Uterus (tissue), 4 donors: Measurements from ENCODE around the gene LITAF. TPM values are rescaled to one million over a fixed set of nuclear protein-coding genes. Genes with fewer than 3 reads are reported as not detected.

Experiments used
- DNase-seq, 2 donors: peaks; one replicate each; pipeline ENCODE4 v3.0.0-alpha.2; 2019 to 2020
- H3K27ac ChIP-seq, 2 donors: fragments of 200-600 bp; sonication (generic); 1 replicate in 1 of 2; 2 replicates in 1 of 2; pipeline ENCODE4 v1.5.1; 2016 to 2018
- H3K27me3 ChIP-seq, 2 donors: fragments of 200-600 bp; sonication (generic); one replicate each; pipeline ENCODE4 v1.5.1; 2018 to 2019; ENCODE audit warnings: control low read depth in 1 of 2
- H3K36me3 ChIP-seq, 2 donors: fragments of 200-600 bp; sonication (generic); one replicate each; pipeline ENCODE4 v1.5.1; 2019; ENCODE audit warnings: control low read depth in 1 of 2
- H3K4me1 ChIP-seq, 2 donors: fragments of 200-600 bp; sonication (generic); one replicate each; pipeline ENCODE4 v1.5.1; 2018 to 2019; ENCODE audit warnings: control low read depth in 1 of 2
- H3K4me3 ChIP-seq, 2 donors: fragments of 200-600 bp; sonication (generic); 1 replicate in 1 of 2; 2 replicates in 1 of 2; pipeline ENCODE4 v1.5.1; 2018 to 2019; ENCODE audit warnings: mild to moderate bottlenecking in 1 of 2
- H3K9me3 ChIP-seq, 2 donors: fragments of 200-600 bp; sonication (generic); one replicate each; pipeline ENCODE4 v1.5.1; 2019; ENCODE audit warnings: control low read depth in 1 of 2
- POLR2A ChIP-seq, 2 donors: fragments of 450-650 bp; IDR thresholded peaks; one replicate each; pipeline ENCODE4 v1.6.1; 2016; ENCODE audit warnings: antibody characterized with exemption in 2 of 2, mild to moderate bottlenecking in 1 of 2, moderate library complexity in 1 of 2
- intact Hi-C: fragments of 100-400 bp; cut with DNase I; formaldehyde crosslinking; loops from one replicate; pipeline ENCODE4 v1.15.1; 2023; ENCODE audit warnings: low total_unique reads
- total RNA-seq, 4 donors: library from RNA; depleted of rRNA in 3 of 4; stranded (reverse); fragments of >200 nt in 3 of 4; gene quantifications; one replicate each; pipeline versions ENCODE4 v1.1.0 to v1.2.4, GENCODE V29; 2014 to 2023
- TF ChIP-seq, protein P1 (sequence below), 4 experiments: fragments of 200-600 bp in 2 of 4; fragments of 450-650 bp in 2 of 4; sonication (generic) in 2 of 4; IDR thresholded peaks; one replicate each; pipeline ENCODE4 v1.5.1; 2016 to 2019; ENCODE audit warnings: antibody characterized with exemption in 4 of 4, mild to moderate bottlenecking in 2 of 4, moderate library complexity in 1 of 4
- donor health status: DM: yes; HTN: yes; CAD: no.

LITAF gene
- total RNA-seq, 4 donors from 2014 or later = 46.9 to 163 (median 73.2) TPM

DNA sequence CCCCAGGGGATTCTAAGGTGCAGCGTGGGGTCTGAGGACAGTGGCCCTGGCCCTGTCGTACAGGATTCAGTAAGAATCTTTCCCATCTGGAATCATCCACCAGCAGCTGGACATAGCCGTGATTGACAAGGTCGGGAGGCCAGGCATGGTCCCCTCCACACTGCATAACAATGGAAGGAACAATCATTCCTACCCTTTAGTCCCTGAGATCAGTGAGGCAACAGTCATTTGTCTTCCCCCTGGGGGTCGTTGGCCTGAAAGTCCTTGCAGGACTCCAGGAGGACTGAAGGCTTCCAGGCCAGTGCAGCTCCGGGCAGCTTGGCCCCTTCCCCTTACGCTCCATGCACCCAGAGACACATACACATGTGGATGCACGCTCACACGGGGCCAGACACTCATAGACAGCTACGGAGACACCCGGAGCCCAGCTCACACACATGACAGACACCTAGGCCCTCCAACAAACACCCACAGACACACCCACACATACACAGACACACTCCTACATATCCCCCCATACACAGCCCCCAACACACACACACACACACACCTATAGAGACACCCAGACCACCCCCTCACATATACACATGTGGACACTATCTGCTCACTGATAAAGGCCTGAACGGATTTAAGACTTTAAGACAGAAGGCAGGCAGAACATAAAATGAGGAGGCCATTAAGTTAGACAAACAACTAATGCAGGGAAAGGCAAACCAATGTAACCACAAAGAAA is 42.9 kb downstream of the LITAF start:
- Histone ChIP-seq H3K36me3 (no peaks in the 10 kb centered on the region), H3K27me3 (no peaks in the 10 kb centered on the region), H3K4me3 (no peak overlapping the region), H3K9me3 (no peaks in the 10 kb centered on the region), H3K4me1 (peaks cover 0 to 7% of the 10 kb centered on the region in 2 donors), H3K27ac (no peak overlapping the region)
- DNase-seq = no peak
- TF ChIP-seq POLR2A (IDR thresholded peaks at IDR 0.05) = no peak
- TF ChIP-seq, protein P1, sequence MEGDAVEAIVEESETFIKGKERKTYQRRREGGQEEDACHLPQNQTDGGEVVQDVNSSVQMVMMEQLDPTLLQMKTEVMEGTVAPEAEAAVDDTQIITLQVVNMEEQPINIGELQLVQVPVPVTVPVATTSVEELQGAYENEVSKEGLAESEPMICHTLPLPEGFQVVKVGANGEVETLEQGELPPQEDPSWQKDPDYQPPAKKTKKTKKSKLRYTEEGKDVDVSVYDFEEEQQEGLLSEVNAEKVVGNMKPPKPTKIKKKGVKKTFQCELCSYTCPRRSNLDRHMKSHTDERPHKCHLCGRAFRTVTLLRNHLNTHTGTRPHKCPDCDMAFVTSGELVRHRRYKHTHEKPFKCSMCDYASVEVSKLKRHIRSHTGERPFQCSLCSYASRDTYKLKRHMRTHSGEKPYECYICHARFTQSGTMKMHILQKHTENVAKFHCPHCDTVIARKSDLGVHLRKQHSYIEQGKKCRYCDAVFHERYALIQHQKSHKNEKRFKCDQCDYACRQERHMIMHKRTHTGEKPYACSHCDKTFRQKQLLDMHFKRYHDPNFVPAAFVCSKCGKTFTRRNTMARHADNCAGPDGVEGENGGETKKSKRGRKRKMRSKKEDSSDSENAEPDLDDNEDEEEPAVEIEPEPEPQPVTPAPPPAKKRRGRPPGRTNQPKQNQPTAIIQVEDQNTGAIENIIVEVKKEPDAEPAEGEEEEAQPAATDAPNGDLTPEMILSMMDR (IDR thresholded peaks at IDR 0.05) = no peak
- intact Hi-C loops = no loop called here

DNA sequence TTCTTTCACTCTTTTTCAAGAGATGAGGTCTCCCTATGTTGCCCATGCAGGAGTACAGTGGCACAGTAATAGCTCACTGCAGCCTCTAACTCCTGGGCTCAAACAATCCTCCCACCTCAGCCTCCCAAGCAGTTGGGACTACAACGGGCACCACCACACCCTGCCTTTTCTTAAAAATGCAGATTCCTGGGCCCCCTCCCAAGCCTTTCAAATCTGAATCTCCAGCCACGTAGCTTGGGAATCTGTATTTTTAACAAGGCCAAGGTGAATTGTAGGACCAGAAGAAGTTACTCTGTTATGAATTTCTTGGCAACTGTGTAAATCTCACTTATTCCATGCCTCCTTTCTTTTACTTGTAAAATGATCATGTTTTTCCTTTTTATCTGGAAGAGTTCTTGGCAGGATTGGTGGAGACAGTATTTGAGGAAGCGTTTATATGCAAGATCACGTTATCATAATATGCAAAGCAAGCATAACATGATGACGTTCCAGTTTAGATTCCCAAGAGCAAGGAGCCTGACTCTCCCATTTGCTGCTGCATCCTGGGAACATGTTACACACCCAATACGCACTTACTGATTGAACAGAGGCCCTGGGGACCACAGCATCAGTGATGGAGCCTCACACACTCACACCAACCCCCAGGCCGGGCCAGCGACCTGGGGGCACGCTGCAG is 44.5 kb downstream of the LITAF start:
- H3K4me1 ChIP-seq = peaks cover 0 to 4% of the 10 kb centered on the region in 2 donors
- no peak for TF ChIP-seq POLR2A (IDR thresholded peaks at IDR 0.05)
- TF ChIP-seq, protein P1 (IDR thresholded peaks at IDR 0.05) = no peak
- H3K36me3 ChIP-seq = no peaks in the 10 kb centered on the region
- no peak overlapping the region for H3K4me3 ChIP-seq
- intact Hi-C loops = no loop called here
- no peaks in the 10 kb centered on the region for H3K27me3 ChIP-seq
- H3K27ac ChIP-seq = no peak overlapping the region
- no peak for DNase-seq
- H3K9me3 ChIP-seq = no peaks in the 10 kb centered on the region

DNA sequence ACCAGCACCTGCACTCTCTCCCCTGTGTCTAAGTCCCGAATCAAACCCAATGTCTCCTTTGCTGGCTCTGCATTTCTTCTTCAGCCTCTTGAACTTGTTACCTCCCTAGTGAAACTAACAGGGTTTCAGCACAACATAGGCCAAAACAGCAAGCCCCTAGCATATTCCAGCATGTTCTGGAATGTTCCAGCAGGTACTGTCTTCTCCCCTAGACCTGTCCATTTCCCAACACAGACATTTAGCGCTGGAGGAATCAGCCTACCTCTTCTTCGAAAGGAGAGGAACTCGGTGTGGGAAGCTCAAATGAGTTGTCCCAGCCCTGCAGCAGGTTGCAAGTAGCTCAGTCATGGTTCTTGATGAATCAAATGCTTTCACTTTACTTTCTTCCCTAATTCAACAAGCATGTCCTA is 47.1 kb downstream of the LITAF start:
- H3K36me3 ChIP-seq = no peaks in the 10 kb centered on the region
- DNase-seq = no peak
- H3K4me3 ChIP-seq = no peak overlapping the region
- no peaks in the 10 kb centered on the region for H3K9me3 ChIP-seq
- H3K27me3 ChIP-seq = no peaks in the 10 kb centered on the region
- H3K4me1 ChIP-seq = no peaks in the 10 kb centered on the region
- H3K27ac ChIP-seq = no peak overlapping the region
- intact Hi-C loops = loop anchor here (10.0 kb wide), 1 partner anchor 105 kb away; no protein-coding TSS in a partner anchor
- no peak for TF ChIP-seq POLR2A (IDR thresholded peaks at IDR 0.05)
- TF ChIP-seq, protein P1 (IDR thresholded peaks at IDR 0.05) = no peak

DNA sequence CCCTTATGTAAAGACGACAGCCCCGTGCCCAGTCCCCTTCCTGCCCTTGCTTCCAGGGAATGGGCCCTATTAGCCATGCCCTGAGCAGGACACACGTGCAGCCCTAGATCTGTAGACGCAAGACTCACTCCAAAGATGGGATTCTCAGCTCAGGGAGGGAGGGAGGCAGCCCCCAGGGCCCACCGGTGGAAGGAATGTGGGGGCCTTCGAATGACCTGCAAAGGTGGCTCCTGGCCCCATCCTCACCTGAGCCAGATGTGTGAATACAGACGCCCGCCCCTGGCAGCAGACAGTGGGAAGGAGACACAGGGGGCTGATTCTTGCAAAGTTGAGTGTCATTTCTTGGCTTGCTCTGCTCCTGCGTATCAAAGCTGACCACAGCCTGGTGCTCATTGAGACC is 47.8 kb downstream of the LITAF start:
- no peaks in the 10 kb centered on the region for H3K27me3 ChIP-seq
- intact Hi-C loops = loop anchor here (10.0 kb wide), 1 partner anchor 106 kb away; no protein-coding TSS in a partner anchor
- H3K4me3 ChIP-seq = no peak overlapping the region
- no peak for DNase-seq
- H3K27ac ChIP-seq = no peak overlapping the region
- no peaks in the 10 kb centered on the region for H3K36me3 ChIP-seq
- TF ChIP-seq POLR2A (IDR thresholded peaks at IDR 0.05) = no peak
- TF ChIP-seq, protein P1 (IDR thresholded peaks at IDR 0.05) = no peak
- H3K9me3 ChIP-seq = no peaks in the 10 kb centered on the region
- no peaks in the 10 kb centered on the region for H3K4me1 ChIP-seq
